GM10266 (cell line): Measurements from ENCODE around the gene MACROH2A1.

Source experiments
- DNase-seq: peaks from one replicate; pipeline ENCODE4 v3.0.0; 2012; ENCODE audit errors: extremely low spot score
- CTCF ChIP-seq: IDR thresholded peaks from 2 replicates; pipeline ENCODE4 v1.5.1; 2012; ENCODE audit warnings: mild to moderate bottlenecking, low read depth; ENCODE audit not compliant: control insufficient read depth, insufficient read depth; ENCODE audit errors: missing control alignments

MACROH2A1 gene

GRCh38 chr5:135382981-135383380, 16.1 kb downstream of the MACROH2A1 start:
- TF ChIP-seq CTCF = no peak
- no peak for DNase-seq

GRCh38 chr5:135382106-135382790, 16.8 kb downstream of the MACROH2A1 start:
- DNase-seq = no peak
- no peak for TF ChIP-seq CTCF

DNA sequence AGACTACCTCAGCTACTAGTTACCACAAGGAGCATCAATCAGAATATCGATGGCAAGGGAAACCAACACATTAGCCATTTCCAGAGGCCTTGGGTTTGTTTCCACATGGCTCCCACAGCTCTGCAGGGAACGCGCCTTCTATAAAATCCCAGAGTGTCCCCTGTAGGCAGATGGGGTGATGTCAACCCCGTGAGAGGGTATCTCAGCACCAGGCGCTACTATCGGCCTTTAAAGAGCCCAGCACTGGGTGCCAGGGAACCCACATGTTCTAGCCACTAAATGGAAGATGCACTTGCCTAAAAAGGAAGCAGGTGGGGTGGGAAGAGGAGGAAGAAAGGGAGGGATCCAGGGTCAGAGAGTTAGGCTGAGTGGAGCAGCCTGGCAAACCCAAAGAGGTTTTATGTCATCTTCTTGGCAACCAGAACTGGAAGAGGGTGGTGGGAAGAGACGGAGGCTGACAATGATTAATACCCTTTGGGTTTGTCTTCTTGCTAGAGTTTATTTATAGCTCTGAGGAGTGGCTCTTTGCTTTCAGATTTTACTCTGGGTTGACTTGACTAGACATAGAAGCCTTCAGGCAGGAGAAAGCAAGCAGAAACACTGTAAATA, 19.9 kb downstream of the MACROH2A1 start:
- TF ChIP-seq CTCF = no peak
- no peak for DNase-seq

DNA sequence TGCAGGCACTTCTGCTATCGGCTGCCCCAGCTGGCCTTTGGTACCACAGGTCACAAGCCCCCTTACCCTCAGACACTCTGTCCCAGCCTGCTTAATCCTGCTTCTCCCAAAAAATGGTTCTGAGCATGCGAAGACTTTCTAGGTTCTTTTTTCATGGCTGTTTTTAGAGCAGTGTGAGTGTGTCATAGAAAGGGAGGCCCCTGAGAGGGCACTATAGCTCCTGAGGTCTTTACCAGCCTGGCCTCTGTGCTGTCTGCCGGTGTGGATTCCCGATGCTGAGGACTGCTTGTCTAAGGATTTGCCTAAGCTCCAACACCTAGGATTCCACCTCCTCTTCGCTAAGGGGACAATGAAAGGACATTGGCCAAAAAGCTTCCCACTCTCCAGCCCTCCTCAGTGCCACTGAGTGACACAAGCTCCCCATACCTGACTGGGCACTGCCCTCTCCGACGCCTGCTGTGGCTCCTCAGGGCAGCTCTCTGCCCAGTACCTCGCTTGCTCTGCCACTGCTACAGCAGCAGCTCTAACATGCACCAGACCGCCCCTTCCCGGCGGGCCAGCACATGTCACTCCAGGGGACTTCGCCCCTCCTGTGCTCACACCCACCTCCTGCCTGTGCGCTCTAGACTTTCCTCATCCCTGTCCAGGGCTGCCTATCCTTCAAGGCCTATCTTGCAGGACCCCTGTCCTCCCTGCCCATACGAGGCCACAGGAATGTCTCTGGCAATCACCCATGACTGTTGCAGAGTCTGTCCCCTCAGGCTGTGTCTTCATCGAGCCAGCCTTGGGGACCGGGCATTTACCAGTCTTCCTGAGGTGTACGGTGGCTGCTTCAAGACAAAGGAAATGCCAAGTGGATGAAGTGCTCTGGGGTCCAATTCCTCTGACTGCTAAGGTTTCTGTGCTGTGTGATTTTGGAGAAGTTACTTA, 21.0 kb downstream of the MACROH2A1 start:
- TF ChIP-seq CTCF = no peak
- no peak for DNase-seq

DNA sequence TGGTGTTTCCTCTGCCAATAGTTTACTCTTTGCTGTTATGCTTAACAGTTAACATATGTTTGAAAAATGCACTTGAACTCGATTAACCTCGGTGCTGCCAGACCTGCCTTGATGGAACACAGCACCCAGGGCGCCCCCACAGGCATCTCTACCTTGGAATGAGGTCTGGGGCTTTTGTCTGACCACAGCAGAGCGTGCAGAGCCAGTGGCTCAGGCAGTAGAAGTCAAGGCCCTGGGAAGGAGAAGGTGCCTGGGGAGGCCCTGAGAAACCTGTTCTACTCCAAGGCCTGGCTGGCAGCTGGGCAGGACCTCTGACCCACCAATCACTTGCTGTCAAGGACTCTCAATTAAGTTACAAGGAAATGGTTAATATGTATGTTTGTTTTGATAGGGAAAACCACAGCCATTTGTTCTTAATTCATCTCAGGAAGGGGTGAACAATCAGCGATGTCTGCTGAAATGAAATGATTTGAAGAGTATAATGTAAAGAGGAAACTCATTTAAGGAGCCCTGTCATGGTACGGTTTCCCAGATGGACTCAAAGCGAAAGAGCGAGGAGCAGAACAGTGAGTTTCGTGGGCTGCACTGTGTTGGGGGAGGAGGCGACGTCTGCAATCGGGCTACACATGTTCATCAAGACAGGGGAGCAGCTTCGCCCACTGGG, 21.9 kb downstream of the MACROH2A1 start:
- TF ChIP-seq CTCF = no peak
- DNase-seq = no peak

- DNase-seq = no peak
- TF ChIP-seq CTCF = no peak
Observed at GRCh38 chr5:135375040-135375793, 23.8 kb downstream of the MACROH2A1 start.
